PC-9 (cell line): ENCODE results near the gene TBL1XR1.

Source experiments
- EZH2 ChIP-seq: fragments of 200-600 bp; sonication (generic); IDR thresholded peaks from 2 replicates; pipeline ENCODE4 v1.8.0; 2017; ENCODE audit warnings: antibody characterized with exemption, low read depth
- TF ChIP-seq, protein P1 (sequence below): fragments of 200-600 bp; sonication (generic); conservative IDR thresholded peaks from 2 replicates; pipeline ENCODE4 v1.6.1; 2017; ENCODE audit warnings: mixed run types, antibody characterized with exemption, mild to moderate bottlenecking, moderate library complexity

DNA sequence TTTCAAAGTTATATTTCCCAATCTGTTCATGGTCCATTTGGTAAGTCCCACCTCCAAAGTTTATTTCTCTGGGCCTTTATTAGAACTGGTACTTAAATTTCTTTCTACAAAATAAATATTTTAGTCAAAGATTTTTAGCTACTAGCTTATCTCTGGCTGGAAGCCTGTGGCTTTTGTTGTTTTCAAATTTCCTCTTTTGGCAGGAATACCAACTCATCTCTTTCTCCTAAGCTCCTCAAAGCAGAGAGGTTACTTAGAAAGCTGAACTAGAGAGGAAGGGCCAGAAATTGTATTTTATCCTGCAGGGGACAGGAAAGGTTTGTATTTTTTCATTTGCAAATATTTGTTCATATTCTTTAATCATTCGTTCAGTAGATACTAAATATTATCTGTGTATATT is 227.8 kb downstream of the TBL1XR1 start:
- TF ChIP-seq, protein P1, sequence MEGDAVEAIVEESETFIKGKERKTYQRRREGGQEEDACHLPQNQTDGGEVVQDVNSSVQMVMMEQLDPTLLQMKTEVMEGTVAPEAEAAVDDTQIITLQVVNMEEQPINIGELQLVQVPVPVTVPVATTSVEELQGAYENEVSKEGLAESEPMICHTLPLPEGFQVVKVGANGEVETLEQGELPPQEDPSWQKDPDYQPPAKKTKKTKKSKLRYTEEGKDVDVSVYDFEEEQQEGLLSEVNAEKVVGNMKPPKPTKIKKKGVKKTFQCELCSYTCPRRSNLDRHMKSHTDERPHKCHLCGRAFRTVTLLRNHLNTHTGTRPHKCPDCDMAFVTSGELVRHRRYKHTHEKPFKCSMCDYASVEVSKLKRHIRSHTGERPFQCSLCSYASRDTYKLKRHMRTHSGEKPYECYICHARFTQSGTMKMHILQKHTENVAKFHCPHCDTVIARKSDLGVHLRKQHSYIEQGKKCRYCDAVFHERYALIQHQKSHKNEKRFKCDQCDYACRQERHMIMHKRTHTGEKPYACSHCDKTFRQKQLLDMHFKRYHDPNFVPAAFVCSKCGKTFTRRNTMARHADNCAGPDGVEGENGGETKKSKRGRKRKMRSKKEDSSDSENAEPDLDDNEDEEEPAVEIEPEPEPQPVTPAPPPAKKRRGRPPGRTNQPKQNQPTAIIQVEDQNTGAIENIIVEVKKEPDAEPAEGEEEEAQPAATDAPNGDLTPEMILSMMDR: no peak
- no peak for TF ChIP-seq EZH2
